Neural crest cell (in vitro differentiated cells): ENCODE results near the gene GNAT2. TPM values are rescaled to one million over a fixed set of nuclear protein-coding genes. Genes with fewer than 3 reads are reported as not detected.
A peak's percentile ranks its signal among the peaks of the same experiment; 100 is the strongest.

ENCODE experiments used
- DNase-seq: peaks from one replicate; pipeline ENCODE4 v3.0.0; 2021; ENCODE audit warnings: low read depth, mixed read lengths, low spot score
- H3K27ac Mint-ChIP-seq: one replicate; pipeline ENCODE4 v1.8.0; 2021; ENCODE audit warnings: mild to moderate bottlenecking, mixed read lengths; ENCODE audit not compliant: unreplicated experiment
- H3K27me3 Mint-ChIP-seq: 2 replicates; pipeline ENCODE4 v1.8.0; 2021; ENCODE audit warnings: low read depth, mild to moderate bottlenecking, mixed read lengths
- H3K36me3 Mint-ChIP-seq: 2 replicates; pipeline ENCODE4 v1.8.0; 2021; ENCODE audit warnings: low read depth, mild to moderate bottlenecking, mixed read lengths
- H3K4me1 Mint-ChIP-seq: 2 replicates; pipeline ENCODE4 v1.8.0; 2021; ENCODE audit warnings: mixed read lengths
- H3K4me3 Mint-ChIP-seq: one replicate; pipeline ENCODE4 v1.8.0; 2021; ENCODE audit warnings: mild to moderate bottlenecking, mixed read lengths
- H3K9me3 Mint-ChIP-seq: 2 replicates; pipeline ENCODE4 v1.8.0; 2021; ENCODE audit warnings: mixed read lengths
- total RNA-seq: library from RNA; stranded (reverse); gene quantifications from 2 replicates; pipeline ENCODE4 v1.2.1, GENCODE V29; 2021
- TF ChIP-seq, protein P1 (sequence below): fragments of 200-600 bp; sonication (generic); conservative IDR thresholded peaks from 2 replicates; pipeline ENCODE4 v1.5.0; 2021; ENCODE audit warnings: antibody characterized with exemption, mild to moderate bottlenecking

Gene GNAT2
- total RNA-seq, 1 donor from 2014 or later: not detected

DNA sequence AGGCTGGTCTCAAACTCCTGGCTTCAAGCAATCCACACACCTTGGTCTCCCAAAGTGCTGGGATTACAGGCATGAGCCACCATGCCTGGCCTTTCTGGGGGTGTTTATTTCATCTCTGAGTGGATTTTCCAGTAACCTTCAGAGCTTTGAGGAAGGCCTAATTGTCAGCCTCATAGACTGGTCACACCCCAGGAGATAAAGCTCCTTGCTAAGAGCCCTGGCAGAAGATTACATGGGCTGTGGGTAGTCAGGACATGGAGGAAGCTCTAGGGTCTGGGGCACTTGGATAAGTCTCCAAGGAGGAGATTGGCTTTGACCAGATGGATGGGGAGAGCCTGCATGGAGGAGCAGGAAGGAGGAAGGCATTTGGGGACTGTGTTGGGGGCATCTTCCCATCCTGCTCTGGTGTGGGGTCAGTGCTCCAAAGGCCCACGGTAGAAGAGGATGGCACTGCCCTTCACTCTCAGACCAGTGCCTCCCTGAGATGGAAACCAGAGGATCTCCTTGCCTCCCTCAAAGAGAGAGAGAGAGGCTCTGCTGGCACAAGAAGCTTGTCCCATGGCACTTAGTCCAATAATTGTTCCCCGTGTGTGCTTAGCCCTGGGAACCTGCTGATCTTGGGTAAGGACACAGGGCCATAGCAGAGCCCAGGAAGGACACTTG lies 21.8 kb upstream of the GNAT2 start:
- Mint-ChIP-seq H3K27ac (peak overlapping the region; percentile 22), H3K9me3 (no peaks in the 10 kb centered on the region), H3K27me3 (no peaks in the 10 kb centered on the region), H3K4me3 (no peak overlapping the region), H3K36me3 (peaks cover 3% of the 10 kb centered on the region), H3K4me1 (peaks cover 22% of the 10 kb centered on the region)
- DNase-seq: no peak
- TF ChIP-seq, protein P1, sequence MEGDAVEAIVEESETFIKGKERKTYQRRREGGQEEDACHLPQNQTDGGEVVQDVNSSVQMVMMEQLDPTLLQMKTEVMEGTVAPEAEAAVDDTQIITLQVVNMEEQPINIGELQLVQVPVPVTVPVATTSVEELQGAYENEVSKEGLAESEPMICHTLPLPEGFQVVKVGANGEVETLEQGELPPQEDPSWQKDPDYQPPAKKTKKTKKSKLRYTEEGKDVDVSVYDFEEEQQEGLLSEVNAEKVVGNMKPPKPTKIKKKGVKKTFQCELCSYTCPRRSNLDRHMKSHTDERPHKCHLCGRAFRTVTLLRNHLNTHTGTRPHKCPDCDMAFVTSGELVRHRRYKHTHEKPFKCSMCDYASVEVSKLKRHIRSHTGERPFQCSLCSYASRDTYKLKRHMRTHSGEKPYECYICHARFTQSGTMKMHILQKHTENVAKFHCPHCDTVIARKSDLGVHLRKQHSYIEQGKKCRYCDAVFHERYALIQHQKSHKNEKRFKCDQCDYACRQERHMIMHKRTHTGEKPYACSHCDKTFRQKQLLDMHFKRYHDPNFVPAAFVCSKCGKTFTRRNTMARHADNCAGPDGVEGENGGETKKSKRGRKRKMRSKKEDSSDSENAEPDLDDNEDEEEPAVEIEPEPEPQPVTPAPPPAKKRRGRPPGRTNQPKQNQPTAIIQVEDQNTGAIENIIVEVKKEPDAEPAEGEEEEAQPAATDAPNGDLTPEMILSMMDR: no peak

DNA sequence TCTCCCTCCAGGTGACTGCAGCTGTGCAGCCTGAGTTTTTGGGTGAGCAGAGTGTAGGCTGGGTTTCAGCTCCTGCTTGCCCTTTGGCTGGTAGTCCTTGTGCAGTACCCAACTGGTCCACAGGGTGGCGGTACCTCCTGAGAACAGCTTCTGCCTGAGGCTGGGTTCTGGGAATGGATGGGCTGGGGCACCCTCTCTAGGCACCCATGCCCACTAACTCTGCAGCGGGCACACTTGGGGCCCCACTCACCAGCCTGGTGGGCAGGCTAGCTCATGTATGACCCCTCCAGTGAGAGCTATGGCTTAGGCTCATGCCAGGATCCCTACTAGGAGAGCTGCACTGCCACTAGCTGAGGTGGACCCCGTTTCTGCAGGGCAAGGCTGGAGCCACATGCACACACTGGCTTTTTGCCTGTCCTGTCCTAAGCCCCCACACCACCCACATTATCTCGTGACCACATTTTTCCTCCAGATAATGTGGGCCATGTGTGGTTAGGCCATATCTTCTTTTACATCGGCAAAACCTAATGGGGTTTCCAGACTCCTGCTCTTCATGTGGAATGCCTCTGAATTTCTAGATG lies 21.0 kb upstream of the GNAT2 start:
- TF ChIP-seq, protein P1: peak; percentile 89

DNA sequence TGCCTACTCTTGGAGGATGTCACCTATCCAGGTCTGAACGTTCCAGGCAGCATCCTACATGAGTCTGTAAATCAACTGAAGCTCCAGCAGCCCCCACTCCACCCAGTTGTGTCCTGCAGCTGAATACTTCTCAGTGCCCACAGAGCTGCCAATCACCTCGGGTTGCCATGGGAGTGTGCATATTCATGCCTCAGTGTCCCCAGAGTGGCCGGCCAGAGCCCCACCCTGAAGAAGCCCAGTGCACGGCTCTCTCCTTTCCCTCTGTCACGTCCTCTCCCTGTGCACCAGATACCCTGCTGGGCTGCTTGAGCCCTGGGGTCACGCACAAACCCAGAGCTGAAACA lies 20.4 kb upstream of the GNAT2 start:
- Mint-ChIP-seq H3K27me3 (no peaks in the 10 kb centered on the region), H3K27ac (no peak overlapping the region), H3K4me1 (peaks cover 23% of the 10 kb centered on the region), H3K4me3 (no peak overlapping the region), H3K9me3 (no peaks in the 10 kb centered on the region), H3K36me3 (no peaks in the 10 kb centered on the region)
- TF ChIP-seq, protein P1: no peak
- no peak for DNase-seq

More for the DNA sequence above, 21.0 kb upstream of the GNAT2 start:
- H3K4me1 Mint-ChIP-seq: peaks cover 25% of the 10 kb centered on the region
- H3K27me3 Mint-ChIP-seq: no peaks in the 10 kb centered on the region
- H3K27ac Mint-ChIP-seq: no peak overlapping the region
- peak; percentile 99 for DNase-seq
- H3K36me3 Mint-ChIP-seq: no peaks in the 10 kb centered on the region
- H3K9me3 Mint-ChIP-seq: no peaks in the 10 kb centered on the region
- H3K4me3 Mint-ChIP-seq: no peak overlapping the region

DNA sequence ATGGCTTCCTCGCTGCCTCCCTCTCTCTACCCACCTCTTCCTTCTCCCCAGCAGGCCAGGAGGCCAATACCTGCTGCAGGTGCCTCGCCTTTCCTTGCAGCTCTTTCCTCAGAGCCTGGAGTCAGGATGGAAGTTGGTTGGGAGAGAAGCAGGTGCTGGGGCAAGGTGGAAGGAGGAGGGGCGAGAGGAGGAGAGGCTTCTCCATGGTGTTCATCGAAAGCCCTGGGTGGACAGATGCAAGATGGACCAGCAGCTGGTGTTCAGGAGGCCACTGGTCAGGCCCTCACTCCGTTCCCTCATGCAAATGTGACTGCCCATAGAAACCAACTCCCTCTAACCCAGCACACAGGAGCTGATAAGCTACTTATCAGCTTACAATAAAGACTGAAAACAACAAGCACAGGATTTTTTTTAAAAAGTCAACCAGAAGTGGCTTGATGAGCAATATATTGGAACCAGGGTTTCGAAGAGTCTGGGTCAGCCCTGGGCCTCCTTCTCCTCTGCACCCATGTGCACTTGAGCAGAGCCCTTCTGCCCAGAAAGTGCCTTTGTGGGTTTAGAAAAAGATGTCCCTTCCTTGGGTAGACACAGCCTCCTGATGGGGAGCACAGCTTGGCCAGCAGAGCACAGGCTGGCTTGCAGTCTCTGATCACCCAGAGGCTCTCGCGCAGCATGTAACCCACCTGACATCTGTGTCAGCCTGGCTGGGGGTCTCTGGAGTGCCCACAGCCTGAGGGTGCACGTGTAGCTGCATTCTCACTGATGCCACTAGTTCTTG lies 19.8 kb upstream of the GNAT2 start:
- H3K4me3 Mint-ChIP-seq: no peak overlapping the region
- H3K9me3 Mint-ChIP-seq: no peaks in the 10 kb centered on the region
- TF ChIP-seq, protein P1: no peak
- no peaks in the 10 kb centered on the region for H3K36me3 Mint-ChIP-seq
- H3K27me3 Mint-ChIP-seq: no peaks in the 10 kb centered on the region
- DNase-seq: no peak
- no peak overlapping the region for H3K27ac Mint-ChIP-seq
- H3K4me1 Mint-ChIP-seq: peaks cover 21% of the 10 kb centered on the region

DNA sequence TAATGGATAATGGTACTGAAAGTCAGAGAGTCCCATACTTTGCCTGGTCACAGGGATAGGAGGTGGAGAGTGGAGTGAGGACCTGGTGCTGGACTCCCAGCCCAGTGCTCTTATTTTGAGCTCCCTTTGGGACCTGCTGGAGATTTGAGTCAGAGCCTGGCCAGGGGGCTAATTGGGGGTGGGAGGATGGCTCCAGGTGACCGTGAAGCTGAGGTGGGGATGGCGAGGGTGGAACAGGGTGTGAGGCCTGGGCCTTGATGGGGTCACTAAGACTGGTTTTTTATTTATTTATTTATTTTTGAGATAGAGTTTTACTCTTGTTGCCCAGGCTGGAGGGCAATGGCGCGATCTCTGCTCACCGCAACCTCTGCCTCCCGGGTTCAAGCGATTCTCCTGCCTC lies 18.0 kb upstream of the GNAT2 start:
- Mint-ChIP-seq H3K9me3 (no peaks in the 10 kb centered on the region), H3K4me1 (peaks cover 17% of the 10 kb centered on the region), H3K27ac (no peak overlapping the region), H3K4me3 (no peak overlapping the region), H3K27me3 (no peaks in the 10 kb centered on the region), H3K36me3 (no peaks in the 10 kb centered on the region)
- no peak for DNase-seq
- TF ChIP-seq, protein P1: no peak
